Karpas-422 (cell line): ENCODE results near the gene PRSS12. TPM values are rescaled to one million over a fixed set of nuclear protein-coding genes. Genes with fewer than 3 reads are reported as not detected.

Experiments
- DNase-seq: peaks from one replicate; pipeline ENCODE4 v3.0.0-alpha.2; 2015
- H2AFZ ChIP-seq: fragments of 200-600 bp; sonication (generic); 2 replicates; pipeline ENCODE4 v1.6.1; 2014; ENCODE audit warnings: antibody characterized with exemption, low read length, mixed read lengths
- H3K27ac ChIP-seq: fragments of 200-600 bp; sonication (generic); 2 replicates; pipeline ENCODE4 v1.5.1; 2014; ENCODE audit warnings: mild to moderate bottlenecking, low read length, moderate library complexity
- H3K27me3 ChIP-seq: fragments of 200-600 bp; sonication (generic); 2 replicates; pipeline ENCODE4 v1.6.1; 2014; ENCODE audit warnings: low read length, mixed read lengths
- H3K36me3 ChIP-seq: fragments of 200-600 bp; sonication (generic); 2 replicates; pipeline ENCODE4 v1.6.1; 2014; ENCODE audit warnings: low read length, mixed read lengths; ENCODE audit not compliant: insufficient read depth
- H3K4me1 ChIP-seq: fragments of 200-600 bp; sonication (generic); 2 replicates; pipeline ENCODE4 v1.6.1; 2014; ENCODE audit warnings: mild to moderate bottlenecking, low read length, mixed read lengths
- H3K4me2 ChIP-seq: fragments of 200-600 bp; sonication (generic); 2 replicates; pipeline ENCODE4 v1.6.1; 2014; ENCODE audit warnings: low read length, low read depth, mild to moderate bottlenecking; ENCODE audit not compliant: poor library complexity, severe bottlenecking
- H3K4me3 ChIP-seq: fragments of 200-600 bp; sonication (generic); 2 replicates; pipeline ENCODE4 v1.5.1; 2014; ENCODE audit warnings: mild to moderate bottlenecking, antibody characterized with exemption, low read length, mixed read lengths
- H3K79me2 ChIP-seq: fragments of 200-600 bp; sonication (generic); 2 replicates; pipeline ENCODE4 v1.6.1; 2014; ENCODE audit warnings: mild to moderate bottlenecking, low read length, mixed read lengths
- H3K9ac ChIP-seq: fragments of 200-600 bp; sonication (generic); 2 replicates; pipeline ENCODE4 v1.6.0; 2014; ENCODE audit warnings: low read length
- H3K9me2 ChIP-seq: fragments of 200-600 bp; sonication (generic), shearing (Covaris generic); replicated peaks from 2 replicates; pipeline ENCODE4 v1.6.0; 2014; ENCODE audit warnings: mild to moderate bottlenecking, low read length, moderate library complexity; ENCODE audit not compliant: insufficient read depth
- H3K9me3 ChIP-seq: fragments of 300-700, 200-600 bp; sonication (generic); 2 replicates; pipeline ENCODE4 v1.6.1; 2014; ENCODE audit warnings: low read length, mixed read lengths
- H4K20me1 ChIP-seq: fragments of 200-600 bp; sonication (generic); 2 replicates; pipeline ENCODE4 v1.6.1; 2014; ENCODE audit warnings: mild to moderate bottlenecking, antibody characterized with exemption, low read length, low read depth; ENCODE audit not compliant: insufficient read depth
- total RNA-seq: library from RNA; depleted of rRNA; stranded (reverse); fragments of >200 nt; shearing (Covaris generic); gene quantifications from 2 replicates; pipeline ENCODE4 v1.2.3, GENCODE V29; 2014; ENCODE audit warnings: low replicate concordance

The PRSS12 gene
- total RNA-seq, 1 experiment from 2014 or later: not detected

DNA sequence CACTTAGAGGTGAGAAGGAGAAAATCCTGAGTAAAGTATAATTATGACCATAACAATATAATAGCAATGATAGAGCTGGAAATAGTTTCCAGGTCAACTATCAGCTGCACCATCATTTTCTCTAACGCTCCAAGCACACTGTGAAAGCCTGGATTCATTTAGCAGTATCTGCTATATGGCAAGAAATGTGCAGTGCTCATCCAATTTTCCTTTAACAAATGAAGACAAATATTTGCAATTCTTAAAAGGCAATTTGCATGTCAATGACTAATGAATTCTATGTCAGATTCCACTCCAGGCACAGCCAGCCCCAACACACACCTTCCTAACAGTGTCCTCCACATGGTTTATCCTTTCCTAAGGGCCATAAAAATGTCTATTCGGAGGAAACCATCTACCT lies 12.7 kb downstream of the PRSS12 start:
- no peak overlapping the region for H3K4me2 ChIP-seq
- no peak overlapping the region for H2AFZ ChIP-seq
- H3K27me3 ChIP-seq: no peaks in the 10 kb centered on the region
- H3K9me3 ChIP-seq: no peaks in the 10 kb centered on the region
- H3K9ac ChIP-seq: no peak overlapping the region
- no peaks in the 10 kb centered on the region for H4K20me1 ChIP-seq
- DNase-seq: no peak
- no peaks in the 10 kb centered on the region for H3K79me2 ChIP-seq
- H3K27ac ChIP-seq: no peak overlapping the region
- no peaks in the 10 kb centered on the region for H3K4me1 ChIP-seq
- H3K4me3 ChIP-seq: no peak overlapping the region
- no peaks in the 10 kb centered on the region for H3K36me3 ChIP-seq
- no peaks in the 10 kb centered on the region for H3K9me2 ChIP-seq

GRCh38 chr4:118338981-118339765 lies 13.6 kb downstream of the PRSS12 start:
- H2AFZ ChIP-seq: no peak overlapping the region
- H3K4me3 ChIP-seq: no peak overlapping the region
- H3K9me2 ChIP-seq: no peaks in the 10 kb centered on the region
- no peak overlapping the region for H3K4me2 ChIP-seq
- H3K36me3 ChIP-seq: no peaks in the 10 kb centered on the region
- H3K9ac ChIP-seq: no peak overlapping the region
- no peaks in the 10 kb centered on the region for H3K4me1 ChIP-seq
- no peaks in the 10 kb centered on the region for H4K20me1 ChIP-seq
- H3K27ac ChIP-seq: no peak overlapping the region
- DNase-seq: no peak
- no peaks in the 10 kb centered on the region for H3K9me3 ChIP-seq
- H3K79me2 ChIP-seq: no peaks in the 10 kb centered on the region
- H3K27me3 ChIP-seq: no peaks in the 10 kb centered on the region

DNA sequence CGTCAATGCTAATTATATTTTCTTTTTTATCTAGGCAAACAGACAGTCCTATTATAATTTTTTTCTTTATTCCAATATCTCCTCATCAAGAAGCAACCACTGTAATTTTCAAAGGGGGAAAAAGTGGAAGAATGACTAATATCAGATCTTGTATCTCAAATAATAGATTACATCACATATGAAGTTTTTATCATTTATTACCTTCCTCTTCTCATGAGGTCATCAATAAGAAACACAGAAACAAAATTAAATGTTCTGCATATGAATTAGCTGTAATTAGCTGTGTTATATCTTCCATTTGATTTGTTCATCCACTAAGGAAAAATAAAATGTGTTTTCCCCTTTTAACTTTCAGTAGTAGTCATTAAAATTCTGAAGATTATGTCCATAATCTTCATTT lies 14.3 kb downstream of the PRSS12 start:
- H3K4me1 ChIP-seq: no peaks in the 10 kb centered on the region
- no peaks in the 10 kb centered on the region for H3K27me3 ChIP-seq
- H3K4me3 ChIP-seq: no peak overlapping the region
- no peaks in the 10 kb centered on the region for H3K9me3 ChIP-seq
- H3K27ac ChIP-seq: no peak overlapping the region
- H3K9me2 ChIP-seq: no peaks in the 10 kb centered on the region
- no peaks in the 10 kb centered on the region for H3K79me2 ChIP-seq
- no peak overlapping the region for H2AFZ ChIP-seq
- H4K20me1 ChIP-seq: no peaks in the 10 kb centered on the region
- no peaks in the 10 kb centered on the region for H3K36me3 ChIP-seq
- H3K4me2 ChIP-seq: no peak overlapping the region
- no peak overlapping the region for H3K9ac ChIP-seq
- DNase-seq: no peak

DNA sequence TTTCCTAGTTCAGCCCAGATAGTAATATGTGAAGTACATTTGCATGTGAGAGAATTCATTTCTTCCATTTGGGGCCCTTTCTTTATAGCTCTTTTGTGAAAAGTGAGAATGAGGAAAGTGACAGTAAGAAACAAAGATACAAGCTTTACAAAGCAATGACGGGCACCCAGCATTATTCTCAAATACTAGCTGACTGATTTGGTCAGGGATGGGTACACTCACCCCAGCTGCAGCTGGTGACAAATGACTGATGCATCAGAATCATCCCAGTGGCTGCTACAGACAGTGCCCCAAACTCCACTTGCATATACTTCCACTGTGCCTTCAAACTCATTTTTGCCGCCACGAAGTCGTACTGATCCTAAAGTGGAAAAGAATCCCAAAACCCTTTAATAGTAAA lies 14.8 kb downstream of the PRSS12 start:
- Histone ChIP-seq H3K4me3 (no peak overlapping the region), H3K4me2 (no peak overlapping the region), H3K36me3 (no peaks in the 10 kb centered on the region), H3K9me2 (no peaks in the 10 kb centered on the region), H3K4me1 (no peaks in the 10 kb centered on the region), H3K9me3 (no peaks in the 10 kb centered on the region), H3K79me2 (no peaks in the 10 kb centered on the region), H3K9ac (no peak overlapping the region), H3K27me3 (no peaks in the 10 kb centered on the region), H4K20me1 (no peaks in the 10 kb centered on the region), H2AFZ (no peak overlapping the region), H3K27ac (no peak overlapping the region)
- no peak for DNase-seq

- Histone ChIP-seq H3K4me2 (no peak overlapping the region), H4K20me1 (no peaks in the 10 kb centered on the region), H3K36me3 (no peaks in the 10 kb centered on the region), H3K4me3 (no peak overlapping the region), H3K9me2 (no peaks in the 10 kb centered on the region), H3K79me2 (no peaks in the 10 kb centered on the region), H3K4me1 (no peaks in the 10 kb centered on the region), H3K27me3 (no peaks in the 10 kb centered on the region), H3K9me3 (no peaks in the 10 kb centered on the region), H2AFZ (no peak overlapping the region), H3K27ac (no peak overlapping the region), H3K9ac (no peak overlapping the region)
- no peak for DNase-seq
These were observed 17.0 kb downstream of the PRSS12 start for GRCh38 chr4:118335774-118336173.

DNA sequence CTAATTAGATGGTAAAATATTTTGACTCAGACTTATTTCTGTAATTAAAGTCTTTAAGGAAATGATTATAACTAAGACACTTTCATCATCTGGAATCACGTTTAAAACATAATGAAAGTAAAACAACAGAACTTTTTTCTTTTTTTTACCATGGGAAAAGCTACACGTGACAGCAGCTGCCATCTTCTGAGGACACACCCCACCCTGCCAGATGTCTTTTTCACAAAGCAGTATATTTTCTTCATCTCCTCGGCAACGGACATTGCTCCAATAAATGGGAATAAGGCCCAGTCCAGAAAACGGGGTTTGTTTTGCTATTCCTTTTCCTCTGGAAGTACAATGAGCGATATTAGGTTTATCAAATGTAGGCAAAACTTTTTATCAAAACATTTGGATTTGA lies 17.5 kb downstream of the PRSS12 start:
- Histone ChIP-seq H2AFZ (no peak overlapping the region), H3K27me3 (no peaks in the 10 kb centered on the region), H3K4me3 (no peak overlapping the region), H4K20me1 (no peaks in the 10 kb centered on the region), H3K9me3 (no peaks in the 10 kb centered on the region), H3K4me1 (no peaks in the 10 kb centered on the region), H3K4me2 (no peak overlapping the region), H3K79me2 (no peaks in the 10 kb centered on the region), H3K9me2 (no peaks in the 10 kb centered on the region), H3K36me3 (no peaks in the 10 kb centered on the region), H3K27ac (no peak overlapping the region), H3K9ac (no peak overlapping the region)
- DNase-seq: no peak

- no peak overlapping the region for H3K4me2 ChIP-seq
- no peak overlapping the region for H3K27ac ChIP-seq
- no peak for DNase-seq
These were observed 21.5 kb downstream of the PRSS12 start for GRCh38 chr4:118331352-118331751.

DNA sequence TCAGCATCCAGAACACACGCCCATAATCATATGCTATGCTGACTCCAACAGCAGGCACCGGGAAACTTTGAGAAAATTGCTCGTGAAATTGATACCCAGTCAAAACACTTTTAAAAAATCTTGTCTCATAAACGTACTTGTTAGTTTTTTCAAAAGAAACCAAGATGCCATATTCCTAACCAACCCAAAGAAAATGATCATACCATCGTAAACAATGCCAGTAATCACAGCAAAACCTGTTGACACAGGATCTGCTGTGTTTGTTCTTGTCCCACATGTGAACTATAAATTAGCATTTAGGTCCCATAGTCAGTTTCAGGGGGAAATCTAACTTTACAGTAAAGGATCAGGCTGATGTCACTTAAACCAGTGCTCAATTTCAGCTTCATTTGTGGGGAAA lies 23.0 kb downstream of the PRSS12 start:
- Histone ChIP-seq H3K27me3 (no peaks in the 10 kb centered on the region), H3K9me3 (no peaks in the 10 kb centered on the region), H3K4me1 (no peaks in the 10 kb centered on the region), H3K27ac (no peak overlapping the region), H4K20me1 (no peaks in the 10 kb centered on the region), H2AFZ (no peak overlapping the region), H3K36me3 (no peaks in the 10 kb centered on the region), H3K79me2 (no peaks in the 10 kb centered on the region), H3K9ac (no peak overlapping the region), H3K4me2 (no peak overlapping the region), H3K9me2 (no peaks in the 10 kb centered on the region), H3K4me3 (no peak overlapping the region)
- no peak for DNase-seq

More at GRCh38 chr4:118331352-118331751, 21.5 kb downstream of the PRSS12 start:
- Histone ChIP-seq H3K9me2 (no peaks in the 10 kb centered on the region), H3K27me3 (no peaks in the 10 kb centered on the region), H3K4me1 (no peaks in the 10 kb centered on the region), H3K79me2 (no peaks in the 10 kb centered on the region), H4K20me1 (no peaks in the 10 kb centered on the region), H3K36me3 (no peaks in the 10 kb centered on the region), H3K9me3 (no peaks in the 10 kb centered on the region), H3K4me3 (no peak overlapping the region), H3K9ac (no peak overlapping the region), H2AFZ (no peak overlapping the region)
